Dedifferentiated amniotic fluid mesenchymal stem cell (primary cell): ENCODE data around the gene DYNLT1.

Experiments used
- DNase-seq: peaks from one replicate; pipeline ENCODE4 v3.0.0-alpha.2; 2016; ENCODE audit errors: extremely low spot score

The DYNLT1 gene

DNA sequence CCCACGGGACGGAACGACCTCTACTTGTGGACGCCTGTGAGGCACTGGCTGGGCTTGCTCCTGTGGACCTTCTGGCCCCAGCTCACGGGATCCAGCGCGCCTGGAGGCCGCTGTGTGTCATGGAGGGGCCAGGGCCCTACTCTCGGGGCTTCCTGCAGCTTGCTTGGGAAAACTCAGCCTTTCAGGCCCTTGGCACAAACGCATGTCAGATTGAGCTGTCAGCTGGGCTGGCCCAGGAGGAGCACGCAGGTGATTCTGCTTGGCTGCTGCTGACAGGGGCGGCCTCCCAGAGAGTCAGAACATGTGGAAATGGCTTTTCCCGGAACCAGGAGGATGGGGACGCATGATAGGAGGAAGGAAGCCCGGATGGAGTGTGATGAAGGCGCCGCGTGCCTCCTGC is 44.9 kb downstream of the DYNLT1 start:
- no peak for DNase-seq

DNA sequence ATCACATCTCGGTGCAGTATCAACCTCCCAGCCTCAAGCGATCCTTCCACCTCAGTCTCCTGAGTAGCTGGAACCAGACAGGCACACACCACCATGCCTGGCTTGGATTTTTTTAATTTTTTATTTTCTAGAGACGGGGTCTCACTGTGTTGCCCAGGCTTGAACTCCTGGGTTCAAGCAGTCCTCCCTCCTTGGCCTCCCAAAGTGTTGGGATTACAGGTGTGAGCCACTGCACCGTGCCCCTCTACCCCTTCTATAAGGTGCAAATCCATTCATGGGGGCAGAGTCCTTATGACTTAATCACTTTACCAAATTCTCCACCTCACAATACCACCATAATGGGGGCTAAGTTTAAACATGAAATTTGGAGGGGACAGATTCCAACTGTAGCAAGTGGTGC is 47.0 kb downstream of the DYNLT1 start:
- no peak for DNase-seq

GRCh38 chr6:158596861-158597260 is 47.7 kb downstream of the DYNLT1 start:
- no peak for DNase-seq

- DNase-seq, result no peak
Observed at GRCh38 chr6:158595223-158595622, 49.3 kb downstream of the DYNLT1 start.

- no peak for DNase-seq
Observed at GRCh38 chr6:158593670-158594069, 50.9 kb downstream of the DYNLT1 start.

- no peak for DNase-seq
Observed at GRCh38 chr6:158591810-158592209, 52.7 kb downstream of the DYNLT1 start.

- DNase-seq, result no peak
Observed at GRCh38 chr6:158591134-158591809, 53.3 kb downstream of the DYNLT1 start.

DNA sequence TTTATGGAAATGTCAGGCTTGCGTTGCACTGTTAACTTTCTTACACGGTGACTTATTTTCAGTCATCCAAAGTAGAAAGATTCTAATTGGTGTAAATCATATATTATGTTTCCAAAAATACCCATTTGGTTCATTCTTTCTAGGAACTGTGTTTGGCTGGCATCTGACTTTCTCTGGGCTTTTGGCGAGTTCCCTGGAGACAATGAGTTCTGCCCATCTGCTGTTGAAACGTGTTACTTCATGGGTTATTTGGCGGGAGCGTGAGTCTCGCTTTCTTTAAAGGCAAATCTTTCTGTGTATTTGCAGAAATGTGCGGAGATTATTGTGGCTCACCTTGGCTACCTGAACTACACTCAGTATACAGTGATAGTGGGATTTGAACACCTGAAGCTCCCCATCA is 55.2 kb downstream of the DYNLT1 start:
- no peak for DNase-seq

DNA sequence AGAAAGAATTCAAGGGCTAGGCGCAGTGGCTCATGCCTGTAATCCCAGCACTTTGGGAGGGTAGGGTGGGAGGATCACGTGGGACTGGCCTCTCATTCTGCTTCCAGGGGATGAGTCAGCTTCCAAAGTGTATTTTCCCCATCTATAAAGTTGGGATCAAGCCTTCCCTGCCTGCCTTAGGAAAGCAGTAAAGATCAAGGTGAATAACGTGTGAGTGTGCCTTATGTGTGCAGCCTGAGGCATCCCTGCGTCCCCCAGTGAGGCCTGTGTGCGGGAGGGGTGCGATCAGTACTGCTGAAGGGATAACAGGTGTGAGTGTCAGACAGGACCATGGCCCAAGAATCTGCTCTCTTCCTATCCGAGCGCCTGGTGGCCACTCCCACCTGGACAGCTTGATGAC is 57.9 kb downstream of the DYNLT1 start:
- no peak for DNase-seq
